ENCODE data around the gene MRPS18B. TPM values are rescaled to one million over a fixed set of nuclear protein-coding genes. Genes with fewer than 3 reads are reported as not detected.

Gene MRPS18B
- total and polyA plus RNA-seq, 2 donors (not counting 1 experiment from before 2014, with no cell fraction given): 35.9 to 38.8 TPM

GRCh38 chr6:30616811-30617564 is 652 bp upstream of the MRPS18B start, which contains the start of gene PPP1R10:
Gene PPP1R10 (minus strand): TSS chr6:30617243. CDS start chr6:30609944, 7,299 bp downstream.
- Histone ChIP-seq H3K27me3 (replicated peaks in 1 of 4; ENCODE audit: control extremely low read depth in 1 of 4, control insufficient read depth in 3 of 4, insufficient read depth in 4 of 4, low read length in 3 of 4) (no peaks in the 10 kb centered on the region), H3K9ac (ENCODE audit: low read length) (peak within 1 kb of the TSS; percentile 100), H3K79me2 (ENCODE audit: control insufficient read depth, insufficient read depth, low read length) (peaks cover 68% of the 10 kb centered on the region), H2AFZ (ENCODE audit: insufficient read depth, low read depth, low read length, poor library complexity, severe bottlenecking) (peak within 1 kb of the TSS; percentile 82), H3K27ac (ENCODE audit: low read length in 2 of 2) (peak within 1 kb of the TSS; percentile 99), H3K36me3 (replicated peaks in 1 of 2; ENCODE audit: control extremely low read depth in 1 of 2, control insufficient read depth in 1 of 2, extremely low read depth in 1 of 2, insufficient read depth in 2 of 2, low read length in 1 of 2) (peaks cover 4 to 40% of the 10 kb centered on the region in 2 experiments), H3K4me2 (replicated peaks; ENCODE audit: low read depth, low read length, poor library complexity, severe bottlenecking) (peak within 1 kb of the TSS; percentile 82), H3K4me3 (ENCODE audit: control extremely low read depth in 1 of 5, extremely low read depth in 1 of 5, insufficient read depth in 1 of 5, low read depth in 2 of 5, low read length in 4 of 5) (peak within 1 kb of the TSS; percentile 93 to 100 (median 98)), H4K20me1 (ENCODE audit: control insufficient read depth, insufficient read depth, low read length, poor library complexity, severe bottlenecking) (no peaks in the 10 kb centered on the region), H3K4me1 (ENCODE audit: control insufficient read depth in 2 of 2, insufficient read depth in 2 of 2, low read length in 2 of 2) (peaks cover 33 to 36% of the 10 kb centered on the region in 2 donors), H3K9me3 (ENCODE audit: control extremely low read depth in 1 of 3, control insufficient read depth in 2 of 3, insufficient read depth in 1 of 3, low read length in 2 of 3) (no peaks in the 10 kb centered on the region)
- Mint-ChIP-seq H3K4me1 (peaks cover 38% of the 10 kb centered on the region), H3K4me3 (peak within 1 kb of the TSS; percentile 92), H3K27ac (peak within 1 kb of the TSS; percentile 100), H3K9me3 (ENCODE audit: insufficient read depth) (no peaks in the 10 kb centered on the region), H3K27me3 (no peaks in the 10 kb centered on the region)
- DNase-seq (peak; percentile 100), ATAC-seq (ENCODE audit: low read depth) (peak; percentile 77)
- ChIA-PET POLR2A (interaction anchor here (0.6 to 2.0 kb wide), 18 partner anchors 10 to 1355 kb away, joined by 3 to 12 read pairs (median 3); partner anchors contain the start of genes ABCF1, ATAT1, C6orf136 and DXO), CTCF (interaction anchor here (1.3 to 2.4 kb wide), 5 partner anchors 62 to 100 kb away, joined by 3 to 9 read pairs (median 4); partner anchors contain the start of gene MDC1)
- TF ChIP-seq CTCF (IDR thresholded peaks at IDR 0.05) (no peak), EZH2 (IDR thresholded peaks at IDR 0.05; ENCODE audit: borderline replicate concordance, insufficient read depth, low read depth, low read length, poor library complexity, severe bottlenecking) (no peak)
- intact Hi-C loops (cut with micrococcal nuclease): loop anchor here (1.0 to 10.0 kb wide), 12 partner anchors 9 to 738 kb away; partner anchors contain the start of genes ABCF1, ATAT1, C6orf136 and DHX16
- WGBS (ENCODE audit: insufficient coverage): under 1% methylated on average over 37 of the region's 40 CpGs
